H1 (cell line): ENCODE measurements around the gene JAG1. TPM values are rescaled to one million over a fixed set of nuclear protein-coding genes. Genes with fewer than 3 reads are reported as not detected.

Experiments used
- CTCF ChIA-PET: fragments of 300-600 bp; sonication (Branson Sonifier 250); formaldehyde crosslinking; loops from one replicate; lab custom pipeline; 2021; ENCODE audit not compliant: partially characterized antibody; lab: Charles Lee
- POLR2A ChIA-PET: fragments of 300-600 bp; sonication (Branson Sonifier 250); formaldehyde crosslinking; loops from one replicate; lab custom pipeline; 2021; ENCODE audit warnings: inconsistent platforms; ENCODE audit not compliant: partially characterized antibody; lab: Charles Lee
- DNase-seq, 2 experiments: peaks; one replicate each; pipeline versions ENCODE4 v3.0.0 to v3.0.0-alpha.2; 2010 to 2022; ENCODE audit warnings: low spot score in 2 of 2, low read depth in 1 of 2, mixed read lengths in 1 of 2
- FAIRE-seq: peaks from 2 replicates; lab custom pipeline; 2011; peaks lifted over from hg19 to GRCh38; lab: Jason Lieb, UNC
- H2AFZ ChIP-seq: 2 replicates; pipeline ENCODE4 v1.8.1; 2012; ENCODE audit warnings: low read length, inconsistent platforms
- H2AK5ac ChIP-seq: 2 replicates; pipeline ENCODE4 v1.6.1; 2013; ENCODE audit warnings: low read depth, low read length
- H2BK120ac ChIP-seq: replicated peaks from 2 replicates; pipeline ENCODE3; 2013; ENCODE audit warnings: low read depth, low read length, inconsistent platforms
- H2BK12ac ChIP-seq: 2 replicates; pipeline ENCODE4 v1.6.1; 2013; ENCODE audit warnings: low read depth, low read length
- H2BK15ac ChIP-seq: 2 replicates; pipeline ENCODE4 v1.6.1; 2013; ENCODE audit warnings: low read length
- H2BK20ac ChIP-seq: 2 replicates; pipeline ENCODE4 v1.6.1; 2013; ENCODE audit warnings: low read length
- H2BK5ac ChIP-seq: 2 replicates; pipeline ENCODE4 v1.6.1; 2013; ENCODE audit warnings: low read depth, low read length
- H3K14ac ChIP-seq: 2 replicates; pipeline ENCODE4 v1.6.1; 2013; ENCODE audit warnings: inconsistent platforms; ENCODE audit not compliant: insufficient read length
- H3K18ac ChIP-seq: 2 replicates; pipeline ENCODE4 v1.6.1; 2013; ENCODE audit warnings: low read length; ENCODE audit errors: extremely low read depth
- H3K23ac ChIP-seq: 2 replicates; pipeline ENCODE4 v1.6.1; 2013; ENCODE audit warnings: inconsistent platforms; ENCODE audit not compliant: insufficient read length
- H3K23me2 ChIP-seq: 2 replicates; pipeline ENCODE4 v1.6.1; 2013; ENCODE audit warnings: low read depth, low read length
- H3K27ac ChIP-seq: 2 replicates; pipeline ENCODE4 v1.6.1; 2011; ENCODE audit warnings: low read depth, low read length, inconsistent platforms
- H3K27me3 ChIP-seq, 4 experiments: replicated peaks in 1 of 4; 1 replicate in 1 of 4; 2 replicates in 3 of 4; pipeline versions ENCODE4 v1.6.1 to v1.8.1; 2011 to 2013; ENCODE audit warnings: low read length in 3 of 4, mild to moderate bottlenecking in 3 of 4, inconsistent platforms in 2 of 4, mixed read lengths in 2 of 4, moderate library complexity in 1 of 4; ENCODE audit not compliant: control insufficient read depth in 3 of 4, insufficient read depth in 3 of 4; ENCODE audit errors: extremely low read depth in 1 of 4
- H3K36me3 ChIP-seq, 4 experiments: 2 replicates each; pipeline versions ENCODE4 v1.6.1 to v1.8.1; 2011 to 2013; ENCODE audit warnings: mild to moderate bottlenecking in 4 of 4, low read length in 3 of 4, moderate library complexity in 2 of 4, control low read depth in 1 of 4, inconsistent platforms in 1 of 4; ENCODE audit not compliant: insufficient read depth in 4 of 4, control insufficient read depth in 2 of 4
- H3K4ac ChIP-seq: replicated peaks from 2 replicates; pipeline ENCODE3; 2013; ENCODE audit warnings: low read length, low read depth, mixed read lengths, inconsistent platforms; ENCODE audit not compliant: insufficient read length
- H3K4me1 ChIP-seq, 4 experiments: replicated peaks in 1 of 4; 1 replicate in 1 of 4; 2 replicates in 3 of 4; pipeline versions ENCODE4 v1.6.1 to v1.8.1; 2011 to 2013; ENCODE audit warnings: low read length in 3 of 4, inconsistent platforms in 2 of 4, mixed read lengths in 1 of 4; ENCODE audit not compliant: insufficient read depth in 4 of 4, control insufficient read depth in 3 of 4
- H3K4me2 ChIP-seq, 2 experiments: 2 replicates each; pipeline versions ENCODE4 v1.6.1 to v1.8.1; 2011 to 2013; ENCODE audit warnings: low read depth in 2 of 2, low read length in 2 of 2, control low read depth in 1 of 2, inconsistent platforms in 1 of 2, mild to moderate bottlenecking in 1 of 2; ENCODE audit not compliant: insufficient read depth in 1 of 2
- H3K4me3 ChIP-seq, 4 experiments: fragments of 200-600, 300-600 bp in 1 of 4; sonication (generic), shearing (Covaris generic), sonication (Bioruptor Twin) in 1 of 4; 2 replicates each; pipeline versions ENCODE4 v1.5.1 to v1.8.1; 2011 to 2016; ENCODE audit warnings: low read length in 4 of 4, low read depth in 3 of 4, control low read depth in 2 of 4, inconsistent platforms in 2 of 4, mild to moderate bottlenecking in 2 of 4, mixed read lengths in 1 of 4, moderate library complexity in 1 of 4; ENCODE audit not compliant: insufficient read depth in 2 of 4; ENCODE audit errors: extremely low read depth in 1 of 4
- H3K56ac ChIP-seq: replicated peaks from 2 replicates; pipeline ENCODE3; 2013; ENCODE audit warnings: low read depth, mild to moderate bottlenecking, mixed read lengths, low read length, inconsistent platforms; ENCODE audit not compliant: insufficient read length
- H3K79me1 ChIP-seq: 2 replicates; pipeline ENCODE4 v1.6.1; 2013; ENCODE audit warnings: low read depth, low read length, control low read depth
- H3K79me2 ChIP-seq, 2 experiments: 2 replicates each; pipeline versions ENCODE4 v1.6.1 to v1.8.1; 2012 to 2013; ENCODE audit warnings: low read length in 2 of 2, mild to moderate bottlenecking in 2 of 2, inconsistent platforms in 1 of 2; ENCODE audit not compliant: insufficient read depth in 2 of 2, control insufficient read depth in 1 of 2
- H3K9ac ChIP-seq, 4 experiments: replicated peaks in 1 of 4; 1 replicate in 1 of 4; 2 replicates in 3 of 4; pipeline versions ENCODE4 v1.6.1 to v1.8.1; 2011 to 2013; ENCODE audit warnings: low read depth in 3 of 4, low read length in 3 of 4, control low read depth in 2 of 4, mild to moderate bottlenecking in 2 of 4, moderate library complexity in 2 of 4, inconsistent platforms in 1 of 4; ENCODE audit errors: extremely low read depth in 1 of 4
- H3K9me3 ChIP-seq, 2 experiments: 2 replicates each; pipeline versions ENCODE4 v1.6.1 to v1.8.1; 2012 to 2013; ENCODE audit warnings: mild to moderate bottlenecking in 2 of 2, moderate library complexity in 2 of 2, control low read depth in 1 of 2, inconsistent platforms in 1 of 2, low read depth in 1 of 2, low read length in 1 of 2, mixed read lengths in 1 of 2; ENCODE audit not compliant: insufficient read depth in 2 of 2
- H4K20me1 ChIP-seq, 2 experiments: replicated peaks in 1 of 2; 2 replicates each; pipeline versions ENCODE3 to v1.8.1; 2011 to 2013; ENCODE audit warnings: inconsistent platforms in 2 of 2, low read length in 2 of 2, mild to moderate bottlenecking in 1 of 2; ENCODE audit not compliant: insufficient read depth in 2 of 2, control insufficient read depth in 1 of 2
- H4K5ac ChIP-seq: 2 replicates; pipeline ENCODE4 v1.6.1; 2013; ENCODE audit warnings: low read length, low read depth, mixed read lengths, inconsistent platforms; ENCODE audit not compliant: insufficient read length
- H4K8ac ChIP-seq: 2 replicates; pipeline ENCODE4 v1.8.0; 2013; ENCODE audit warnings: mild to moderate bottlenecking, moderate library complexity, low read length, inconsistent platforms; ENCODE audit not compliant: insufficient read depth; ENCODE audit errors: extremely low read depth
- H4K91ac ChIP-seq: replicated peaks from 2 replicates; pipeline ENCODE3; 2013; ENCODE audit warnings: low read length, mixed read lengths, inconsistent platforms; ENCODE audit not compliant: insufficient read length
- BACH1 ChIP-seq: IDR thresholded peaks from 2 replicates; pipeline ENCODE4 v1.6.1; 2012; ENCODE audit warnings: low read length, improper control_type of control experiment
- EP300 ChIP-seq, 2 experiments: IDR thresholded peaks; 1 replicate in 1 of 2; 2 replicates in 1 of 2; pipeline ENCODE4 v1.6.1; 2011 to 2012; ENCODE audit warnings: low read depth in 2 of 2, low read length in 2 of 2, mild to moderate bottlenecking in 2 of 2, borderline replicate concordance in 1 of 2, inconsistent platforms in 1 of 2, moderate library complexity in 1 of 2
- EZH2 ChIP-seq: fragments of 200-600 bp; sonication (generic); IDR thresholded peaks from 2 replicates; pipeline ENCODE4 v1.7.1; 2012; ENCODE audit warnings: low read depth, mild to moderate bottlenecking, moderate library complexity, low read length, inconsistent platforms; ENCODE audit not compliant: severe bottlenecking
- GABPA ChIP-seq: IDR thresholded peaks from 2 replicates; pipeline ENCODE4 v1.6.1; 2011; ENCODE audit warnings: mild to moderate bottlenecking, low read length, moderate library complexity, borderline replicate concordance; ENCODE audit not compliant: insufficient read depth
- KDM1A ChIP-seq: fragments of 200-600, 300-600 bp; sonication (generic); IDR thresholded peaks from 2 replicates; pipeline ENCODE4 v1.7.1; 2016; ENCODE audit warnings: mild to moderate bottlenecking, low read length, borderline replicate concordance
- MAFK ChIP-seq: IDR thresholded peaks from 2 replicates; pipeline ENCODE4 v1.6.1; 2012; ENCODE audit warnings: low read depth, mild to moderate bottlenecking, improper control_type of control experiment, low read length
- POLR2AphosphoS5 ChIP-seq: IDR thresholded peaks from 2 replicates; pipeline ENCODE4 v1.6.1; 2011; ENCODE audit warnings: low read depth, low read length
- SP2 ChIP-seq: IDR thresholded peaks from 2 replicates; pipeline ENCODE4 v1.6.1; 2012; ENCODE audit warnings: mild to moderate bottlenecking, low read length, inconsistent platforms
- TBP ChIP-seq: IDR thresholded peaks from 2 replicates; pipeline ENCODE4 v1.6.1; 2011; ENCODE audit warnings: low read depth, low read length, improper control_type of control experiment
- TCF12 ChIP-seq: IDR thresholded peaks from 2 replicates; pipeline ENCODE4 v1.6.1; 2011; ENCODE audit warnings: low read depth, mild to moderate bottlenecking, low read length
- ZNF274 ChIP-seq: IDR thresholded peaks from 2 replicates; pipeline ENCODE4 v1.7.0; 2012; ENCODE audit warnings: low read length, borderline replicate concordance; ENCODE audit errors: extremely low read depth
- WGBS, 2 experiments: shearing (Covaris generic) in 1 of 2; methylation state at CpG; one replicate each; pipeline versions ENCODE4 v1.1.6 to v1.1.7; 2013 to 2015; ENCODE audit warnings: low lambda C conversion rate in 2 of 2, mixed read lengths in 2 of 2, inconsistent platforms in 1 of 2, low coverage in 1 of 2, missing lambda C conversion rate in 1 of 2; ENCODE audit not compliant: insufficient replicate concordance in 2 of 2, insufficient coverage in 1 of 2, insufficient read length in 1 of 2; ENCODE audit errors: extremely low coverage in 1 of 2, missing lambda C conversion rate in 1 of 2; 5-methylcytosine and 5-hydroxymethylcytosine counted together
- polyA plus RNA-seq, 7 experiments: library from polyadenylated mRNA; depleted of rRNA in 3 of 7; stranded (reverse) in 5 of 7; unstranded in 2 of 7; fragments of >200 nt in 5 of 7; fragments of 200-250 nt in 2 of 7; gene quantifications; 1 replicate in 5 of 7; 2 replicates in 1 of 7; 4 replicates in 1 of 7; pipeline versions ENCODE4 v1.2.1 to v1.2.3, GENCODE V29; 2011 to 2013; ENCODE audit warnings: missing spikeins in 2 of 7, mixed read lengths in 2 of 7
- total RNA-seq: library from RNA; stranded (reverse); fragmentation: NEBNext Ultra II Directional; extraction: Animal tissue kit (Norgen Biotek cat#: 25700); gene quantifications from 2 replicates; pipeline ENCODE4 v1.2.1, GENCODE V29; 2021
- TF ChIP-seq, protein P1 (sequence below), 3 experiments: IDR thresholded peaks; 1 replicate in 2 of 3; 2 replicates in 1 of 3; pipeline versions ENCODE4 v1.5.1 to v1.6.1; 2011; ENCODE audit warnings: low read length in 3 of 3, mild to moderate bottlenecking in 3 of 3, inconsistent platforms in 2 of 3, low read depth in 1 of 3, moderate library complexity in 1 of 3; ENCODE audit not compliant: insufficient read depth in 1 of 3; ENCODE audit errors: control extremely low read depth in 1 of 3

Gene JAG1
- total and polyA plus RNA-seq, 2 of the 8 experiments (the other 6 are each of a cell fraction or from before 2014, with no cell fraction given), result 13.5 to 27.3 TPM

DNA sequence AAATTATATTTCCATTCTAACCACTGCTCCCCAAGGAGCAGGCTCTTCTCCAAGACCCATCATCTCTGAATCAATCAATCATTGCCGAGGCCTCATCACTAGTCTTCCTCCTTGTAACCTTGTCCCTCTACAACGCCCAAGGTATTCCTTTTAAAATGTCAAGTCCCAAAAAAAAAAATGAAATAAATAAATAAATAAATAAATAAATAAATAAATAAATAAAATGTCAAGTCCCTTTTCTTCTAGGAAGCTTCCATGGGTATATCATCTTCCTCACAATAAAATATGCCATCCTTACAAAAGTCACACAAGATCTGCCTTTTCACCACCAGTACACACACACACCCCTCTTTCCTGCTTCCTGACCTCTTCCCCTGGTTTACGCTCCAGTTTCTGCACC, 57.6 kb downstream of the JAG1 start:
- H3K4ac ChIP-seq, result no peak overlapping the region
- no peak overlapping the region for H4K5ac ChIP-seq
- H2BK20ac ChIP-seq, result no peak overlapping the region
- DNase-seq (no peak), FAIRE-seq (no peak)
- no peak overlapping the region for H3K9ac ChIP-seq
- no peak overlapping the region for H2BK120ac ChIP-seq
- no peaks in the 10 kb centered on the region for H3K79me2 ChIP-seq
- H4K20me1 ChIP-seq, result no peaks in the 10 kb centered on the region
- H2BK5ac ChIP-seq, result no peak overlapping the region
- H2AK5ac ChIP-seq, result no peak overlapping the region
- no peaks in the 10 kb centered on the region; the same call in 1 of the 2 replicates for H3K79me1 ChIP-seq
- no peaks in the 10 kb centered on the region; a peak in 1 of 7 replicates for H3K27me3 ChIP-seq
- H2BK12ac ChIP-seq, result no peak overlapping the region
- no peak overlapping the region for H2BK15ac ChIP-seq
- 89% methylated on average over 3 of the region's 3 CpGs; no CpG with 5 or more reads in 1 of the 2 experiments for WGBS, 2 experiments
- ChIA-PET POLR2A (interaction anchor here (1.0 kb wide), 1 partner anchor 149 kb away, joined by 3 read pairs; no protein-coding TSS in a partner anchor), CTCF (no interaction called here)
- H3K23me2 ChIP-seq, result no peaks in the 10 kb centered on the region
- H4K91ac ChIP-seq, result no peak overlapping the region
- H3K27ac ChIP-seq, result no peak overlapping the region
- no peak overlapping the region for H2AFZ ChIP-seq
- H3K4me3 ChIP-seq, result no peak overlapping the region
- H3K36me3 ChIP-seq, result no peaks in the 10 kb centered on the region; a peak in 1 of 8 replicates
- no peak overlapping the region for H3K14ac ChIP-seq
- H3K23ac ChIP-seq, result no peak overlapping the region
- no peak overlapping the region for H3K56ac ChIP-seq
- H3K4me2 ChIP-seq, result no peak overlapping the region
- no peak overlapping the region for H4K8ac ChIP-seq
- no peaks in the 10 kb centered on the region for H3K9me3 ChIP-seq
- no peak overlapping the region for H3K18ac ChIP-seq
- peaks cover 3 to 10% (median 9%) of the 10 kb centered on the region in 4 experiments; a peak in 6 of 7 replicates for H3K4me1 ChIP-seq
- TF ChIP-seq BACH1 (no peak), POLR2AphosphoS5 (no peak), MAFK (no peak), ZNF274 (no peak), TCF12 (no peak), EP300 (IDR thresholded peaks at IDR 0.05; ENCODE audit: borderline replicate concordance in 1 of 2, low read depth in 2 of 2, low read length in 2 of 2) (no peak), GABPA (no peak), TBP (no peak), KDM1A (no peak), EZH2 (no peak), SP2 (no peak)
- TF ChIP-seq, protein P1, sequence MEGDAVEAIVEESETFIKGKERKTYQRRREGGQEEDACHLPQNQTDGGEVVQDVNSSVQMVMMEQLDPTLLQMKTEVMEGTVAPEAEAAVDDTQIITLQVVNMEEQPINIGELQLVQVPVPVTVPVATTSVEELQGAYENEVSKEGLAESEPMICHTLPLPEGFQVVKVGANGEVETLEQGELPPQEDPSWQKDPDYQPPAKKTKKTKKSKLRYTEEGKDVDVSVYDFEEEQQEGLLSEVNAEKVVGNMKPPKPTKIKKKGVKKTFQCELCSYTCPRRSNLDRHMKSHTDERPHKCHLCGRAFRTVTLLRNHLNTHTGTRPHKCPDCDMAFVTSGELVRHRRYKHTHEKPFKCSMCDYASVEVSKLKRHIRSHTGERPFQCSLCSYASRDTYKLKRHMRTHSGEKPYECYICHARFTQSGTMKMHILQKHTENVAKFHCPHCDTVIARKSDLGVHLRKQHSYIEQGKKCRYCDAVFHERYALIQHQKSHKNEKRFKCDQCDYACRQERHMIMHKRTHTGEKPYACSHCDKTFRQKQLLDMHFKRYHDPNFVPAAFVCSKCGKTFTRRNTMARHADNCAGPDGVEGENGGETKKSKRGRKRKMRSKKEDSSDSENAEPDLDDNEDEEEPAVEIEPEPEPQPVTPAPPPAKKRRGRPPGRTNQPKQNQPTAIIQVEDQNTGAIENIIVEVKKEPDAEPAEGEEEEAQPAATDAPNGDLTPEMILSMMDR (IDR thresholded peaks at IDR 0.05; ENCODE audit: control extremely low read depth in 1 of 3, insufficient read depth in 1 of 3, low read depth in 1 of 3, low read length in 3 of 3), result no peak
